Measurements from ENCODE around the gene TM6SF1.

GRCh38 chr15:83105440-83105839, 2.0 kb upstream of the TM6SF1 start:
- no peak for TF ChIP-seq CTCF (IDR thresholded peaks at IDR 0.05)
- no peak for TF ChIP-seq POLR2A (IDR thresholded peaks at IDR 0.05)

All from esophagus squamous epithelium (tissue), 4 donors.